Peyer's patch (tissue), 4 donors: ENCODE data around the gene IGF1R. TPM values are rescaled to one million over a fixed set of nuclear protein-coding genes. Genes with fewer than 3 reads are reported as not detected.

Experiments
- DNase-seq, 3 donors: peaks; one replicate each; pipeline ENCODE4 v3.0.0-alpha.2; 2017 to 2019
- H3K27ac ChIP-seq, 4 donors: fragments of 200-600 bp; sonication (generic); one replicate each; pipeline ENCODE4 v1.5.1; 2016 to 2019
- H3K27me3 ChIP-seq, 2 donors: fragments of 200-600 bp; sonication (generic); one replicate each; pipeline ENCODE4 v1.5.1; 2019
- H3K36me3 ChIP-seq, 3 donors: fragments of 200-600 bp; sonication (generic); one replicate each; pipeline ENCODE4 v1.5.1; 2016 to 2019
- H3K4me1 ChIP-seq, 4 donors: fragments of 200-600 bp; sonication (generic); one replicate each; pipeline ENCODE4 v1.5.1; 2016 to 2019
- H3K4me3 ChIP-seq, 4 donors: fragments of 200-600 bp; sonication (generic); 1 replicate in 3 of 4; 2 replicates in 1 of 4; pipeline ENCODE4 v1.5.1; 2016 to 2019; ENCODE audit warnings: mild to moderate bottlenecking in 1 of 4
- H3K9me3 ChIP-seq, 4 donors: fragments of 200-600 bp; sonication (generic); one replicate each; pipeline ENCODE4 v1.5.1; 2016 to 2019; ENCODE audit warnings: mild to moderate bottlenecking in 1 of 4
- CTCF ChIP-seq, 6 experiments: fragments of 450-650 bp in 4 of 6; fragments of 200-600 bp in 2 of 6; sonication (generic) in 1 of 6; IDR thresholded peaks; one replicate each; pipeline ENCODE4 v1.5.1; 2017 to 2019; ENCODE audit warnings: antibody characterized with exemption in 6 of 6, mild to moderate bottlenecking in 3 of 6, moderate library complexity in 1 of 6
- POLR2A ChIP-seq, 2 donors: fragments of 450-650 bp; IDR thresholded peaks; one replicate each; pipeline ENCODE4 v1.5.1; 2017; ENCODE audit warnings: antibody characterized with exemption in 2 of 2, mild to moderate bottlenecking in 2 of 2, moderate library complexity in 2 of 2
- total RNA-seq, 4 donors: library from RNA; depleted of rRNA; stranded (reverse); fragments of >200 nt; gene quantifications; one replicate each; pipeline ENCODE4 v1.1.0, GENCODE V29; 2016

IGF1R gene
- total RNA-seq, 4 donors from 2014 or later: 29.6 to 176 (median 88.1) TPM

DNA sequence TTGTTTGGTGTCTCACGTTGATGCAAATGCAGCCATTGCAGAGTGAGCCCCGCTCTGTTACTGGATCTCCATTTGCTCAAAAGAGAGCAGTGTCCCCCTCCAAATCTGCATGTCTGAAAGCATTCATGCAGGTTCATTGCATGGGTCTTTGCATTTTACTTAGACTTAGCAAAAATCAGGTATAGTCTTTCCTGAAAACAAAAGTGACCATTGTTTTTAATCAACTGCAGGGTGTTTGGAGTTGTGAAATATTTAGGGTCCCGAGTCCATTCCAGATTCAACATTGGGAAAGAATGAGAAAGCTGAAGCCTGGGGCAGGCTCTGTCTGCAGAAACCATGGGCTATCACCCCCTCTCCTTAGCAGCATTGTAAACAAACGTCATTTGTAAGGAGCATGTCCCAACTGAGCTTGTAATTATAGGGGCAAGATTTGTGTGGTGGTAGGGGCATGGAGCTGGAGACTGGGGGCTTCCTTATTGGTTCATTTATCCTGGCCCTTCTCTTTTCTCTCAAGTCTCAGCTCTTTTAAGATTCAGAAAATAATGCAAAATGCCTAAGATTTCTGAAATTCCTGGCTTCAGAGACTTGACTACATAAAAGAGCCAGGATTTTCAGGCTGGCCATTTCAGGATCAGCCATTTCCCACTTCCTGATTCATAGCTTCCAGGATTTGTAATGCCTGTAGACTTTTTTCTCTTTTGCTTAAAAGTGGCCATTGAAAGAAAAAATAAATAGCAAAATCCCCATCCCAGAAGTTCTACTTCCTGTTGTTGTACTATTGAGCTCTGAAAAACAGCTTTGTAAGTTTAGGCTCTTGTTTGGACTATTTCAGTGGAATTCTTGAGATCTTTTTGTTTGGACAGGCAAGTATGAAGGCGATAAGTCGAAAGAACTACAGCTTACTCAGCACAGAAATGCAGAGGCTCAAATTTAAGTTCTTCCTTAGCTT is 23.0 kb downstream of the IGF1R start:
- TF ChIP-seq CTCF (IDR thresholded peaks at IDR 0.05) (no peak), POLR2A (IDR thresholded peaks at IDR 0.05) (no peak)
- H3K4me3 ChIP-seq: no peak overlapping the region
- no peaks in the 10 kb centered on the region for H3K9me3 ChIP-seq
- no peaks in the 10 kb centered on the region for H3K36me3 ChIP-seq
- H3K27ac ChIP-seq: peak overlapping the region in 3 of 4 donors; percentile 0 to 58 (median 4)
- no peak for DNase-seq
- peaks cover 0 to 20% (median 0%) of the 10 kb centered on the region in 4 donors for H3K4me1 ChIP-seq
- H3K27me3 ChIP-seq: no peaks in the 10 kb centered on the region

GRCh38 chr15:98673133-98673532 is 24.8 kb downstream of the IGF1R start:
- Histone ChIP-seq H3K36me3 (no peaks in the 10 kb centered on the region), H3K4me3 (no peak overlapping the region), H3K27ac (no peak overlapping the region), H3K27me3 (no peaks in the 10 kb centered on the region), H3K9me3 (no peaks in the 10 kb centered on the region), H3K4me1 (peaks cover 0 to 12% (median 0%) of the 10 kb centered on the region in 4 donors)
- DNase-seq: no peak
- TF ChIP-seq POLR2A (IDR thresholded peaks at IDR 0.05) (no peak), CTCF (IDR thresholded peaks at IDR 0.05) (no peak)

GRCh38 chr15:98674336-98674735 is 26.0 kb downstream of the IGF1R start:
- Histone ChIP-seq H3K36me3 (no peaks in the 10 kb centered on the region), H3K9me3 (no peaks in the 10 kb centered on the region), H3K27me3 (no peaks in the 10 kb centered on the region), H3K27ac (no peak overlapping the region), H3K4me3 (no peak overlapping the region), H3K4me1 (no peaks in the 10 kb centered on the region)
- no peak for TF ChIP-seq POLR2A (IDR thresholded peaks at IDR 0.05)
- no peak for DNase-seq

- no peak for DNase-seq
- no peaks in the 10 kb centered on the region for H3K9me3 ChIP-seq
- H3K4me3 ChIP-seq: no peak overlapping the region
- H3K36me3 ChIP-seq: no peaks in the 10 kb centered on the region
- H3K4me1 ChIP-seq: no peaks in the 10 kb centered on the region
- H3K27ac ChIP-seq: no peak overlapping the region
- TF ChIP-seq CTCF (IDR thresholded peaks at IDR 0.05): no peak
- no peak for TF ChIP-seq POLR2A (IDR thresholded peaks at IDR 0.05)
- no peaks in the 10 kb centered on the region for H3K27me3 ChIP-seq
These were observed 28.4 kb downstream of the IGF1R start for GRCh38 chr15:98676586-98677270.

- Histone ChIP-seq H3K9me3 (no peaks in the 10 kb centered on the region), H3K27me3 (no peaks in the 10 kb centered on the region), H3K4me1 (no peaks in the 10 kb centered on the region), H3K36me3 (no peaks in the 10 kb centered on the region), H3K4me3 (no peak overlapping the region), H3K27ac (no peak overlapping the region)
- TF ChIP-seq POLR2A (IDR thresholded peaks at IDR 0.05) (no peak), CTCF (IDR thresholded peaks at IDR 0.05) (no peak)
- DNase-seq: no peak
These were observed 29.2 kb downstream of the IGF1R start for GRCh38 chr15:98677345-98678059.
